ENCODE data around the gene THBS1. TPM values are rescaled to one million over a fixed set of nuclear protein-coding genes. Genes with fewer than 3 reads are reported as not detected.

Gene THBS1
- total and polyA plus RNA-seq, 2 donors (not counting 1 experiment from before 2014, with no cell fraction given), result 0.63 to 4.3 TPM

- no peak overlapping the region for H3K4me3 ChIP-seq (ENCODE audit: control extremely low read depth in 1 of 5, extremely low read depth in 1 of 5, insufficient read depth in 1 of 5, low read depth in 2 of 5, low read length in 4 of 5)
- H3K27me3 ChIP-seq (replicated peaks in 1 of 4; ENCODE audit: control extremely low read depth in 1 of 4, control insufficient read depth in 3 of 4, insufficient read depth in 4 of 4, low read length in 3 of 4), result no peaks in the 10 kb centered on the region
- CTCF ChIA-PET, result no interaction called here
- peaks cover 0 to 3% (median 0%) of the 10 kb centered on the region in 3 donors for H3K9me3 ChIP-seq (ENCODE audit: control extremely low read depth in 1 of 3, control insufficient read depth in 2 of 3, insufficient read depth in 1 of 3, low read length in 2 of 3)
- POLR2A ChIA-PET, result no interaction called here
- no peaks in the 10 kb centered on the region for H3K79me2 ChIP-seq (ENCODE audit: control insufficient read depth, insufficient read depth, low read length)
- H3K36me3 ChIP-seq (replicated peaks in 1 of 2; ENCODE audit: control extremely low read depth in 1 of 2, control insufficient read depth in 1 of 2, extremely low read depth in 1 of 2, insufficient read depth in 2 of 2, low read length in 1 of 2), result no peaks in the 10 kb centered on the region
- no peak for DNase-seq
- TF ChIP-seq CTCF (IDR thresholded peaks at IDR 0.05) (no peak), EZH2 (IDR thresholded peaks at IDR 0.05; ENCODE audit: borderline replicate concordance, insufficient read depth, low read depth, low read length, poor library complexity, severe bottlenecking) (no peak)
- H3K4me2 ChIP-seq (replicated peaks; ENCODE audit: low read depth, low read length, poor library complexity, severe bottlenecking), result no peak overlapping the region
- intact Hi-C loops (cut with micrococcal nuclease), result no loop called here
- H3K27ac Mint-ChIP-seq, result no peak overlapping the region
- no peak overlapping the region for H3K9ac ChIP-seq (ENCODE audit: low read length)
- no peaks in the 10 kb centered on the region for H3K4me1 ChIP-seq (ENCODE audit: control insufficient read depth in 2 of 2, insufficient read depth in 2 of 2, low read length in 2 of 2)
- no peaks in the 10 kb centered on the region for H3K4me1 Mint-ChIP-seq
- no peak overlapping the region for H3K27ac ChIP-seq (ENCODE audit: low read length in 2 of 2)
- no peak overlapping the region for H2AFZ ChIP-seq (ENCODE audit: insufficient read depth, low read depth, low read length, poor library complexity, severe bottlenecking)
- H3K4me3 Mint-ChIP-seq, result no peak overlapping the region
- no peaks in the 10 kb centered on the region for H4K20me1 ChIP-seq (ENCODE audit: control insufficient read depth, insufficient read depth, low read length, poor library complexity, severe bottlenecking)
- no peak for ATAC-seq (ENCODE audit: low read depth)
- H3K9me3 Mint-ChIP-seq (ENCODE audit: insufficient read depth), result peaks cover 4% of the 10 kb centered on the region
- WGBS (ENCODE audit: insufficient coverage), result 78% methylated on average over 2 of the region's 6 CpGs
- peaks cover 9% of the 10 kb centered on the region for H3K27me3 Mint-ChIP-seq
Observed at GRCh38 chr15:39616731-39617455, 36.0 kb downstream of the THBS1 start.

DNA sequence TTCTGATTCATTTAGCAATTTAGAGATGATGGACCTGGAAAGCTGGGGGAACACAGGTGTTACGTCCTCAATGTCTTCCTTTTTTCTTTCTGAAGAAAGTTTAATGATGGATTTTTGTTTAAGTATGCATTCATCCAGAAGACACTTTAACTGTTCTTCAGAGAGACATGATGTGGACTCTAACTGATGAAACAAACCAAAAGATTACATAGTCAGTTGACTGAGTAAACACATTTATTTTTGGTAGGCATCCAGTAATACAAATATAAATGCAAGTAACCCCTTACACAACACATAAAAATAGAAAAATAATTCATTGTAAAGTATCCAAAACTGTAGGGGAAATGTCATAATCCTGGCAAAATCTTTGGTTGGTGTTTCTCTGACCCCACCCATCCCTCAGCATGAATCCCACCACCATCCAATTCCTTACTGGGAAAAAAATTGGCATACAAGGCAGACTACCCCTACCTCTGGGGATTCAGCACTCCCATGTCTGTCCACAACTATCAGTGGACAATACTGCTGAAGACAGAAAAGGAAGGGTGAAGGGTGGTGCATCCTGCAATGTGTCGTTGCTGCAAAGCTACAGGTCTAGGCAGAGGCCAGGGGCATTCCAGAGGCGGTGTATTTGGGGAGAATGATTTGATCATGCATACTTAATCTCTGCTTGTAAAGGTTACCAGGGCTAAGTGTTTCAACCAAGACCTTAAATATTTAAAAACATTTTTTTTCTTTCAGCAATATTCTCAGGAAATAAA is 37.4 kb downstream of the THBS1 start:
- WGBS (ENCODE audit: insufficient coverage), result no CpG with 5 or more reads among the region's 3 CpGs
- intact Hi-C loops (cut with micrococcal nuclease), result no loop called here

More for the DNA sequence above, 37.4 kb downstream of the THBS1 start:
- H3K4me1 Mint-ChIP-seq, result no peaks in the 10 kb centered on the region
- Histone ChIP-seq H3K4me1 (ENCODE audit: control insufficient read depth in 2 of 2, insufficient read depth in 2 of 2, low read length in 2 of 2) (no peaks in the 10 kb centered on the region), H3K9ac (ENCODE audit: low read length) (no peak overlapping the region), H3K9me3 (ENCODE audit: control extremely low read depth in 1 of 3, control insufficient read depth in 2 of 3, insufficient read depth in 1 of 3, low read length in 2 of 3) (no peaks in the 10 kb centered on the region), H3K27ac (ENCODE audit: low read length in 2 of 2) (no peak overlapping the region), H3K4me2 (replicated peaks; ENCODE audit: low read depth, low read length, poor library complexity, severe bottlenecking) (no peak overlapping the region), H4K20me1 (ENCODE audit: control insufficient read depth, insufficient read depth, low read length, poor library complexity, severe bottlenecking) (no peaks in the 10 kb centered on the region), H3K36me3 (replicated peaks in 1 of 2; ENCODE audit: control extremely low read depth in 1 of 2, control insufficient read depth in 1 of 2, extremely low read depth in 1 of 2, insufficient read depth in 2 of 2, low read length in 1 of 2) (no peaks in the 10 kb centered on the region), H2AFZ (ENCODE audit: insufficient read depth, low read depth, low read length, poor library complexity, severe bottlenecking) (no peak overlapping the region), H3K4me3 (ENCODE audit: control extremely low read depth in 1 of 5, extremely low read depth in 1 of 5, insufficient read depth in 1 of 5, low read depth in 2 of 5, low read length in 4 of 5) (no peak overlapping the region), H3K79me2 (ENCODE audit: control insufficient read depth, insufficient read depth, low read length) (no peaks in the 10 kb centered on the region), H3K27me3 (replicated peaks in 1 of 4; ENCODE audit: control extremely low read depth in 1 of 4, control insufficient read depth in 3 of 4, insufficient read depth in 4 of 4, low read length in 3 of 4) (no peaks in the 10 kb centered on the region)
- DNase-seq, result no peak
- no peaks in the 10 kb centered on the region for H3K9me3 Mint-ChIP-seq (ENCODE audit: insufficient read depth)
- H3K27ac Mint-ChIP-seq, result no peak overlapping the region
- ChIA-PET CTCF (no interaction called here), POLR2A (no interaction called here)
- H3K4me3 Mint-ChIP-seq, result no peak overlapping the region
- TF ChIP-seq EZH2 (IDR thresholded peaks at IDR 0.05; ENCODE audit: borderline replicate concordance, insufficient read depth, low read depth, low read length, poor library complexity, severe bottlenecking), result no peak
- TF ChIP-seq CTCF (IDR thresholded peaks at IDR 0.05), result no peak
- H3K27me3 Mint-ChIP-seq, result peaks cover 9% of the 10 kb centered on the region
- ATAC-seq (ENCODE audit: low read depth), result no peak
